ENCODE measurements around the gene WSCD2.

The WSCD2 gene

DNA sequence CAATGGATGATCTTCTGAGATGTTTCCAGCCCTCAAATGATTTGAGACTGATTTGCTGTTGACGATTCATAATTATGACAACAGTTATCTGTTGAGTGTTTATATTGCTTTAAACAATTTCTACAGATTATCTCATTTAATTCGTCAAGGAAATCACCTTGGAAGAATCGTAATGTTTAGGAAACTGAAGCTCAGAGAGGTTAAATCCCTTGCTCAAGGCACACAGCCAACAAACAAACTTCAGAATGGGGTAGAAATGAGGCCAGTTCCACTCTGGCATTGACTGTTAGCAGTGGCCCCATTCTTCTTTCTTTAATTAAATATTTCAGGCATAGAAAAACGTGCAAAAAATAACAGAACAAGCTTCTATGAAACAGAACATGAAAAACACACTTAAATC lies 4.0 kb upstream of the WSCD2 start:
- no peaks in the 10 kb centered on the region for H3K36me3 ChIP-seq (ENCODE audit: insufficient read depth, low read length)

GRCh38 chr12:108126212-108126611 lies 2.9 kb upstream of the WSCD2 start:
- H3K4me1 ChIP-seq (ENCODE audit: insufficient read depth, low read length) = peaks cover 5% of the 10 kb centered on the region
- peaks cover 8% of the 10 kb centered on the region for H3K27me3 ChIP-seq (ENCODE audit: insufficient read depth, low read length)
- H2AFZ ChIP-seq (ENCODE audit: low read depth, low read length) = no peak overlapping the region
- no peak overlapping the region for H3K4me3 ChIP-seq (ENCODE audit: low read length)
- no peaks in the 10 kb centered on the region for H3K36me3 ChIP-seq (ENCODE audit: insufficient read depth, low read length)
- no peaks in the 10 kb centered on the region for H3K9me3 ChIP-seq (ENCODE audit: low read length)

More for the DNA sequence above, 4.0 kb upstream of the WSCD2 start:
- Histone ChIP-seq H2AFZ (ENCODE audit: low read depth, low read length) (no peak overlapping the region), H3K9me3 (ENCODE audit: low read length) (no peaks in the 10 kb centered on the region), H3K27me3 (ENCODE audit: insufficient read depth, low read length) (no peaks in the 10 kb centered on the region), H3K4me3 (ENCODE audit: low read length) (no peak overlapping the region), H3K4me1 (ENCODE audit: insufficient read depth, low read length) (peaks cover 5% of the 10 kb centered on the region)

- H3K4me3 ChIP-seq (ENCODE audit: low read length) = no peak overlapping the region
- peaks cover 5% of the 10 kb centered on the region for H3K4me1 ChIP-seq (ENCODE audit: insufficient read depth, low read length)
- H3K36me3 ChIP-seq (ENCODE audit: insufficient read depth, low read length) = no peaks in the 10 kb centered on the region
- H2AFZ ChIP-seq (ENCODE audit: low read depth, low read length) = no peak overlapping the region
- no peaks in the 10 kb centered on the region for H3K9me3 ChIP-seq (ENCODE audit: low read length)
- peaks cover 8% of the 10 kb centered on the region for H3K27me3 ChIP-seq (ENCODE audit: insufficient read depth, low read length)
Observed at GRCh38 chr12:108126990-108127501, 2.0 kb upstream of the WSCD2 start.

GRCh38 chr12:108127654-108128053 lies 1.4 kb upstream of the WSCD2 start:
- H3K27me3 ChIP-seq (ENCODE audit: insufficient read depth, low read length) = peaks cover 8% of the 10 kb centered on the region
- no peaks in the 10 kb centered on the region for H3K9me3 ChIP-seq (ENCODE audit: low read length)
- no peaks in the 10 kb centered on the region for H3K36me3 ChIP-seq (ENCODE audit: insufficient read depth, low read length)
- no peak overlapping the region for H3K4me3 ChIP-seq (ENCODE audit: low read length)
- peaks cover 5% of the 10 kb centered on the region for H3K4me1 ChIP-seq (ENCODE audit: insufficient read depth, low read length)
- no peak overlapping the region for H2AFZ ChIP-seq (ENCODE audit: low read depth, low read length)

DNA sequence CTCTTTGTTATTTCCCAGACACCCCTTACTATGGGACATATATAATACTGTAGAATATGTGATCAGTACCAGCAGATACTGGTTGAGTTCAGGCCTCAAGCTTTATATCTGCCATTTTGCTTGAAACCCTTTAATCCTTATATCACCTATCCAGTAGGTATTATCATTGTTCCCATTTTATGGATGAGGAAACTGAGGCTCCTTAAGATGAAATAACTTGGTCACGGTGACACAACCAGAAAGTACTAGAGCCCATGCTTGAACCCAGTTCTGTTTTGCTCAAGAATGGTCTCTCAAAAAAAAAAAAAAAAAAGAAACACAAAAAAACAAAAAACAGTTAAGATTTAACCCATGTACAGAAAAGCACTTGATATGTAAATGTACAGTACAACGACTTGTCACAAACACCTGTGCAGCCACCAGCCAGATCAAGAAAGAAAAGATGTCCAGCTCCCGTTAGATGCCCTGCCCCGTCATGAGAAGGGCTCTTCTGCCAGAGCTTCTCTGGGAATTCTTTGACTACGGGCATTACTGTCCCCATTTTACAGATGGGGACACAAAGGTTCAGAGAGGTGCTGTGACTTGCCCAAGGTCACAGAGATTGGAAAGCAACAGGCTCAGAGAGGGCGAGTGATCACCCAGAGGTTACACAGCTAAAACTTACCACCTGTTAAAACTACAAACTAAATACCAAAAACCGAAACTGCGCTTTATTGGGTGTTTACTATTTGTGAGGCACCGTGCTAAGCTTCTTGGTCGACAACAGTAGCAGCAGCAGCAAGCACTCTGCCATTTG lies 669 bp upstream of the WSCD2 start:
- Histone ChIP-seq H3K9me3 (ENCODE audit: low read length) (no peaks in the 10 kb centered on the region), H3K4me1 (ENCODE audit: insufficient read depth, low read length) (peaks cover 5% of the 10 kb centered on the region), H2AFZ (ENCODE audit: low read depth, low read length) (no peak overlapping the region), H3K4me3 (ENCODE audit: low read length) (peak overlapping the region; percentile 41), H3K27me3 (ENCODE audit: insufficient read depth, low read length) (peaks cover 8% of the 10 kb centered on the region), H3K36me3 (ENCODE audit: insufficient read depth, low read length) (no peaks in the 10 kb centered on the region)

DNA sequence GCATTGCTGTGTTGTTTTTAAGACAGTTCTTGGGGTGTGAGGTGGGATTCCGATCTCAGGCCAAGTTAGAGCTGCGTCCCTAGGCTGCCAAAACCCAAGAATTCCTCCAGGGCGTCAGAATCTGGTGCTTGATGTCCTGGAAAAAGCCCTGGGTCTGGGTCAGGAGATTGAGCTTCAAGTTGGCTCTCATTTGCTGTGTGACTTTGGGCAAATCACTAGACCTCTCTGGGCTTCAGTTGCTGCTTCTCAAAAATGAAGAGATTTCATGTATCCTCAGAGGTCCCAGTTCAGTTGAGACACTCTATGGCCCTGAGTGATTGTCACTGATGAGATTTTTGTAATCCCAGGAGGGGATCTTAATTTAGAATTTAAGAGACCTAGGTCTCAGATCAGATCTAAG lies 1.9 kb downstream of the WSCD2 start:
- Histone ChIP-seq H3K27me3 (ENCODE audit: insufficient read depth, low read length) (peaks cover 8% of the 10 kb centered on the region), H3K4me3 (ENCODE audit: low read length) (no peak overlapping the region), H3K4me1 (ENCODE audit: insufficient read depth, low read length) (peaks cover 5% of the 10 kb centered on the region), H3K36me3 (ENCODE audit: insufficient read depth, low read length) (no peaks in the 10 kb centered on the region), H3K9me3 (ENCODE audit: low read length) (no peaks in the 10 kb centered on the region), H2AFZ (ENCODE audit: low read depth, low read length) (no peak overlapping the region)

DNA sequence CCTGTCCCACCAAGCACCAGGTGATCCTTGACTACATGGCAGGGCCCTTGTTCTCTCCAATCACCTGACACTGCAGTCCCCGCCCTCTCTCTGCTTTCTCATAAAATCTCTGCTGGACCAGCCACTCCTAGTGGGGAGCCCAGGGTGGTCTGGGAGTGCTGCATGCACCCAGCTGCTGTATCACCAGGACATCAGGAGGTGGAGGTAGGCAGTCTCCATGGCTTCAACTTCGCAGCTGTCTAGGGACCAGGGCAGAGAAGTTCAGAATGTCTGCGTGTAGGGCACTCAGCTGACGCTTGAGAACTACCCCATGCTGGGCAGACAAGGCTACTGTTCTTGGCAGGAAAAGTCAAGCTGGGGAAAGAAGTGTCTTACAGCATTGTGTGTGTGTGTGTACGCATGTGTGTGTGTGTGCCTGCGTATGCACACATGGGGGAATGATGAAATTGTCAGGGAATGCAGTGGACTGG lies 2.6 kb downstream of the WSCD2 start:
- H3K27me3 ChIP-seq (ENCODE audit: insufficient read depth, low read length) = peaks cover 8% of the 10 kb centered on the region
- H3K4me1 ChIP-seq (ENCODE audit: insufficient read depth, low read length) = peaks cover 5% of the 10 kb centered on the region
- H3K9me3 ChIP-seq (ENCODE audit: low read length) = no peaks in the 10 kb centered on the region
- H3K4me3 ChIP-seq (ENCODE audit: low read length) = no peak overlapping the region
- H3K36me3 ChIP-seq (ENCODE audit: insufficient read depth, low read length) = no peaks in the 10 kb centered on the region
- no peak overlapping the region for H2AFZ ChIP-seq (ENCODE audit: low read depth, low read length)

- Histone ChIP-seq H3K4me1 (ENCODE audit: insufficient read depth, low read length) (peaks cover 5% of the 10 kb centered on the region), H3K27me3 (ENCODE audit: insufficient read depth, low read length) (peaks cover 8% of the 10 kb centered on the region), H3K4me3 (ENCODE audit: low read length) (no peak overlapping the region), H2AFZ (ENCODE audit: low read depth, low read length) (no peak overlapping the region), H3K9me3 (ENCODE audit: low read length) (no peaks in the 10 kb centered on the region), H3K36me3 (ENCODE audit: insufficient read depth, low read length) (no peaks in the 10 kb centered on the region)
Observed at GRCh38 chr12:108133482-108133881, 4.4 kb downstream of the WSCD2 start.

DNA sequence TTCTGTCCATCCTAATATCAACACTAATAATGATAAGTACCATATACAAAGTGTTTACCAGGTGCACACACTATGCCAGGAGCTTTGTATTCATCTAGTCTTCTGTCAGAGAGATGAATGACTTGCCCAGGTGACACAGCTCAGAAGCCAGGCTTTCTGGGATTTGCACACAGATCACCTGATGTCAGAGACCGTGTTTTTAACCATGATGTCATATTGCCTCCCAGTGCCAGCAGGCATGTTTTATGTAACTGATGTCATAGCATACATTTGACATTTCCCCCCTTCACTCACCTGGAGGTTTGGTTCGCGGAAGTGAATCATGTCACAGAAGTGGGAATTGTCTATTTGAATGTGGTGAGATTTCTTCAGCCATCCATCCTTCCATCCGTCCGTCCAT lies 5.7 kb downstream of the WSCD2 start:
- H3K9me3 ChIP-seq (ENCODE audit: low read length) = no peaks in the 10 kb centered on the region
- H3K4me1 ChIP-seq (ENCODE audit: insufficient read depth, low read length) = peaks cover 4% of the 10 kb centered on the region
- no peak overlapping the region for H3K4me3 ChIP-seq (ENCODE audit: low read length)
- peaks cover 8% of the 10 kb centered on the region for H3K27me3 ChIP-seq (ENCODE audit: insufficient read depth, low read length)
- H2AFZ ChIP-seq (ENCODE audit: low read depth, low read length) = no peak overlapping the region
- H3K36me3 ChIP-seq (ENCODE audit: insufficient read depth, low read length) = no peaks in the 10 kb centered on the region

DNA sequence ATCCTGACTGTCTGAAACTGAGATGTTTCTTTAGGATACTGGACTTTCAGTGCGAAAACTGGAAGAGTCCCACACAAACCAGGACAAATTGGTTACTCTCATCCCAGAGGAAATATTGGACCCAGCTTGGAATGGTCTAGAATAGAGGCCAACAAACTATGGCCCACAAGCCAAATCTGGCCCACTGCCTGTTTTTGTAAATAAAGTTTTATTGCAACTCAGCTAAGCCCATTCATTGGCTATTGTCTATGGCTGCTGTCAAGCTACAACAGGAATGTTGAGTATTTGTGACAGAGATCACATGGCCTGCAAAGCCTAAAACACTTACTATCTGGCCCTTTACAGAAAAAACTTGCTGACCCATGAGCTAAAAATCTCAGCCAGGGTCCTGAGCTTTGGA lies 6.5 kb downstream of the WSCD2 start:
- H2AFZ ChIP-seq (ENCODE audit: low read depth, low read length) = no peak overlapping the region
- H3K9me3 ChIP-seq (ENCODE audit: low read length) = no peaks in the 10 kb centered on the region
- no peaks in the 10 kb centered on the region for H3K4me1 ChIP-seq (ENCODE audit: insufficient read depth, low read length)
- peaks cover 3% of the 10 kb centered on the region for H3K27me3 ChIP-seq (ENCODE audit: insufficient read depth, low read length)
- no peaks in the 10 kb centered on the region for H3K36me3 ChIP-seq (ENCODE audit: insufficient read depth, low read length)
- H3K4me3 ChIP-seq (ENCODE audit: low read length) = no peak overlapping the region

DNA sequence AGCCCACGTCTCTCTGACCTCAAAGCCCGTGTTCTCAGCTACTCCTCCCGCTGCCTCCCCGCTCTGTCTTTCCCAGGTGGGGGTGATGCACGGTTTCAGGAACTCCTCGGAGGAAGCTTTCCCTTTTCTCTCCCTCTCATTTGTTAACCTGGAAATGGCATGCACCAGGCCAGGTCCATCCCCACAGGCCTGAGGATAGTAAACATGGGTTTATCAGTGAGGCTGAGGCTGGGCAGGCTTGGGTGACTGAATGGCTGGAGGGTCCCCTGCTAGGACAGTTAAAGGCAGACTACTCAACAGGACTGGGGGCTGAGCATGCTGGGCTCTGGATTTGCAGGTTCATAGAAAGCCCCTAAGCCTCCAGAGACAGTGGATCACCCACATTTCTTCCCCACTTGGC lies 7.6 kb downstream of the WSCD2 start:
- H3K36me3 ChIP-seq (ENCODE audit: insufficient read depth, low read length) = no peaks in the 10 kb centered on the region
- H3K4me3 ChIP-seq (ENCODE audit: low read length) = no peak overlapping the region
- H3K4me1 ChIP-seq (ENCODE audit: insufficient read depth, low read length) = no peaks in the 10 kb centered on the region
- no peaks in the 10 kb centered on the region for H3K27me3 ChIP-seq (ENCODE audit: insufficient read depth, low read length)
- H3K9me3 ChIP-seq (ENCODE audit: low read length) = no peaks in the 10 kb centered on the region
- H2AFZ ChIP-seq (ENCODE audit: low read depth, low read length) = no peak overlapping the region

DNA sequence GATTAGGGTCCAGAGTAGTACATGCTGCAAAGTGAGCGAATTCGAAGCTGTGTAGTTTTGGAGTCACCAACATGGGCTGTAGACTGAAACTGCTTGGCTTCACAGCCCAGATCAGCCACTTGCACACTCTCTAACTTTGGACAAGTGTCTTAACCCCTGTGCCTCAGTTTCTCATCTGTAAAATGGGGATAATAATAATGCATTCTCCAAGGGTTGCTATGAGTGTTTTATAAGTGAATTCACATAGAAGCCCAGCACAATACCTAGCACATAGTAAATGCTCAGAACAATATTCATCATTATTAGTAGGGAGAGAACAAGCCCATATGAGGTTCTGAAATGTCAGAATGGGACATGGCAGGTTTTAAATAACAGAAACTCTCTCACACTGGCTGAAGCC lies 10.4 kb downstream of the WSCD2 start:
- H3K4me3 ChIP-seq (ENCODE audit: low read length) = no peak overlapping the region

DNA sequence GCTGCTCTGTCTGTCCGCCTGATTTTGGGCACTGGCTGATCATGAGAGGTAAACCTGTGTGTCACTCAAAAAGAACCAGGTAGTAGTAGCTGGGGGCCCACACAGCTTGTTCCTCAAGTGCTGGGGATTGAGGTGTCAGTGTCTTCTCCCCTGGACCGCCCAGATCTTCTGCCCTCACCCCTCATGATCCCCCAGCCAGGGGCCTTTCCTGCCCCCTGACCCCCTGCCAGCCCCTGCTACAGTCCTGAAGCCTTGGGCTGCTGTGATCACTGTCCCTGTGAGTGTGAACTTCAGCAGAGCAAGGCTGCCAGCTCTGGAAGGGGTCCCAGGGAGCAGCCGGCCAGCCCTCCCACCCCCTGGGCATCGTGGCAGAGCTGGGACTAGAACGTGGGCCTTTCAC lies 11.4 kb downstream of the WSCD2 start:
- no peaks in the 10 kb centered on the region for H3K4me1 ChIP-seq (ENCODE audit: insufficient read depth, low read length)
- no peaks in the 10 kb centered on the region for H3K9me3 ChIP-seq (ENCODE audit: low read length)
- no peak overlapping the region for H3K4me3 ChIP-seq (ENCODE audit: low read length)
- no peaks in the 10 kb centered on the region for H3K36me3 ChIP-seq (ENCODE audit: insufficient read depth, low read length)
- H2AFZ ChIP-seq (ENCODE audit: low read depth, low read length) = no peak overlapping the region
- H3K27me3 ChIP-seq (ENCODE audit: insufficient read depth, low read length) = no peaks in the 10 kb centered on the region

More for the DNA sequence above, 10.4 kb downstream of the WSCD2 start:
- H3K9me3 ChIP-seq (ENCODE audit: low read length) = no peaks in the 10 kb centered on the region
- no peaks in the 10 kb centered on the region for H3K4me1 ChIP-seq (ENCODE audit: insufficient read depth, low read length)
- no peak overlapping the region for H2AFZ ChIP-seq (ENCODE audit: low read depth, low read length)
- no peaks in the 10 kb centered on the region for H3K27me3 ChIP-seq (ENCODE audit: insufficient read depth, low read length)
- H3K36me3 ChIP-seq (ENCODE audit: insufficient read depth, low read length) = no peaks in the 10 kb centered on the region
